PC-3 (cell line): ENCODE measurements around the gene HRH3. TPM values are rescaled to one million over a fixed set of nuclear protein-coding genes. Genes with fewer than 3 reads are reported as not detected.

ENCODE experiments used
- ATAC-seq: fragments of 200-7000 bp; cut with Tn5 transposase; 2 replicates; pipeline ENCODE4 v1.9.1; 2020; ENCODE audit warnings: mild to moderate bottlenecking, moderate library complexity
- BruUV-seq: library from RNA; stranded (reverse); fragments of 400-500 nt; replicated peaks from 2 replicates; lab custom pipeline; 2021; lab: Mats Ljungman, UMichigan
- CTCF ChIA-PET: fragments of 300-600 bp; sonication (Branson Sonifier 250); formaldehyde crosslinking; loops from one replicate; lab custom pipeline; 2022; ENCODE audit warnings: antibody characterized with exemption; lab: Charles Lee
- POLR2A ChIA-PET: fragments of 300-600 bp; sonication (Branson Sonifier 250); formaldehyde crosslinking; loops from one replicate; lab custom pipeline; 2022; ENCODE audit warnings: antibody characterized with exemption; ENCODE audit not compliant: unreplicated experiment; lab: Charles Lee
- DNase-seq: peaks from one replicate; pipeline ENCODE4 v3.0.0-alpha.2; 2015
- H2AFZ ChIP-seq: fragments of 300-600 bp; sonication (generic); 2 replicates; pipeline ENCODE4 v1.6.0; 2016; ENCODE audit warnings: antibody characterized with exemption, low read length
- H3F3A ChIP-seq: fragments of 300-600 bp; sonication (generic); one replicate; pipeline ENCODE4 v1.6.0; 2017; ENCODE audit warnings: antibody characterized with exemption, low read length, control low read depth, mild to moderate bottlenecking; ENCODE audit not compliant: unreplicated experiment
- H3K27ac ChIP-seq: fragments of 300-600 bp; sonication (generic); 2 replicates; pipeline ENCODE4 v1.5.1; 2016; ENCODE audit warnings: mild to moderate bottlenecking, low read length
- H3K27me3 ChIP-seq: fragments of 300-600 bp; sonication (generic); 2 replicates; pipeline ENCODE4 v1.6.1; 2016; ENCODE audit warnings: low read length, mixed read lengths
- H3K36me3 ChIP-seq: fragments of 300-600 bp; sonication (generic); 2 replicates; pipeline ENCODE4 v1.6.1; 2016; ENCODE audit warnings: low read depth, mixed run types, low read length, mixed read lengths
- H3K4me1 ChIP-seq: fragments of 300-600 bp; sonication (generic); 2 replicates; pipeline ENCODE4 v1.5.1; 2016; ENCODE audit warnings: low read length; ENCODE audit not compliant: insufficient read depth
- H3K4me2 ChIP-seq: fragments of 300-600 bp; sonication (generic); 2 replicates; pipeline ENCODE4 v1.6.0; 2016; ENCODE audit warnings: low read length
- H3K4me3 ChIP-seq: fragments of 300-600 bp; sonication (generic); 2 replicates; pipeline ENCODE4 v1.5.1; 2016; ENCODE audit warnings: mild to moderate bottlenecking, low read length, mixed read lengths
- H3K79me2 ChIP-seq: fragments of 300-600 bp; sonication (generic); 2 replicates; pipeline ENCODE4 v1.6.1; 2017; ENCODE audit warnings: low read length, mixed read lengths
- H3K9ac ChIP-seq: fragments of 300-600 bp; sonication (generic); 2 replicates; pipeline ENCODE4 v1.6.0; 2016; ENCODE audit warnings: mild to moderate bottlenecking, low read length
- H3K9me2 ChIP-seq: fragments of 300-600 bp; sonication (generic); replicated peaks from 2 replicates; pipeline ENCODE4 v1.6.1; 2016; ENCODE audit warnings: mixed run types, low read length, mixed read lengths
- H3K9me3 ChIP-seq: fragments of 300-600 bp; sonication (generic); 2 replicates; pipeline ENCODE4 v1.6.1; 2016; ENCODE audit warnings: low read length, mixed read lengths
- H4K20me1 ChIP-seq: fragments of 300-600 bp; sonication (generic); 2 replicates; pipeline ENCODE4 v1.6.1; 2016; ENCODE audit warnings: low read length, mixed read lengths
- EZH2 ChIP-seq: fragments of 300-600 bp; sonication (generic); IDR thresholded peaks from one replicate; pipeline ENCODE4 v1.6.1; 2017; ENCODE audit warnings: antibody characterized with exemption, mild to moderate bottlenecking, low read length; ENCODE audit not compliant: unreplicated experiment
- EZH2phosphoT487 ChIP-seq: fragments of 300-600 bp; sonication (generic); IDR thresholded peaks from 2 replicates; pipeline ENCODE4 v1.6.1; 2018; ENCODE audit warnings: mild to moderate bottlenecking, antibody characterized with exemption, low read length, borderline replicate concordance
- intact Hi-C: fragments of 100-400 bp; cut with micrococcal nuclease; formaldehyde crosslinking; loops from 2 replicates; pipeline ENCODE4 v1.9.0; 2023
- total RNA-seq: library from RNA; depleted of rRNA; stranded (reverse); fragments of >200 nt; gene quantifications from 2 replicates; pipeline ENCODE4 v1.2.3, GENCODE V29; 2014
- TF ChIP-seq, protein P1 (sequence below): fragments of 300-600 bp; sonication (generic); conservative IDR thresholded peaks from 2 replicates; pipeline ENCODE4 v1.5.1; 2017; ENCODE audit warnings: antibody characterized with exemption, low read depth, mild to moderate bottlenecking, low read length

HRH3 gene
- total RNA-seq, 1 experiment from 2014 or later, result not detected

DNA sequence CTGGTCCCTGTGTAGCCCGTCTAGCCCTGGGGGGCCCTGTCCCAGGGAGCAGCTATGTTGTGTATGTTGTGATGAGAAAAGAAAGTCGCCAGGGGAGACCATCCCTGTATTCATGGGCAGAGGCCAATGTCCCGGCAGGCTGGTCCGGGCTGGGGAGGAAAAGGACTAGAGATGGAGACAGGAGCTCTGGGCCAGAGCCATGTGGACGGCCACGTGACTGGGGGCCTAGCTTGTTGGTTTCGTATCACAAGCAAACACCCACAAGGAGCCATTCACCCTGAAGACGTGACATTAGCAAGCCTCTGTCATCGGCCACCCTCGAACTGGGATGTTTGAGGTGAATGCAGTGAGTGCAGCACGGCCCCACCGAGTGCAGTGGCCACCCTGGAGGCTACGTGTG is 2.9 kb upstream of the HRH3 start:
- Histone ChIP-seq H3K4me1 (no peaks in the 10 kb centered on the region), H2AFZ (no peak overlapping the region), H3K9me3 (no peaks in the 10 kb centered on the region), H3K9ac (no peak overlapping the region), H3K79me2 (no peaks in the 10 kb centered on the region), H3K36me3 (no peaks in the 10 kb centered on the region), H3K9me2 (no peaks in the 10 kb centered on the region), H3K27ac (no peak overlapping the region), H3K4me2 (no peak overlapping the region), H4K20me1 (no peaks in the 10 kb centered on the region), H3K4me3 (no peak overlapping the region), H3K27me3 (peaks cover 28% of the 10 kb centered on the region), H3F3A (no peaks in the 10 kb centered on the region)
- no TSS peak for BruUV-seq
- intact Hi-C loops, result no loop called here
- ChIA-PET CTCF (no interaction called here), POLR2A (no interaction called here)
- no peak for DNase-seq
- ATAC-seq, result no peak
- TF ChIP-seq EZH2 (no peak), EZH2phosphoT487 (no peak)
- TF ChIP-seq, protein P1, sequence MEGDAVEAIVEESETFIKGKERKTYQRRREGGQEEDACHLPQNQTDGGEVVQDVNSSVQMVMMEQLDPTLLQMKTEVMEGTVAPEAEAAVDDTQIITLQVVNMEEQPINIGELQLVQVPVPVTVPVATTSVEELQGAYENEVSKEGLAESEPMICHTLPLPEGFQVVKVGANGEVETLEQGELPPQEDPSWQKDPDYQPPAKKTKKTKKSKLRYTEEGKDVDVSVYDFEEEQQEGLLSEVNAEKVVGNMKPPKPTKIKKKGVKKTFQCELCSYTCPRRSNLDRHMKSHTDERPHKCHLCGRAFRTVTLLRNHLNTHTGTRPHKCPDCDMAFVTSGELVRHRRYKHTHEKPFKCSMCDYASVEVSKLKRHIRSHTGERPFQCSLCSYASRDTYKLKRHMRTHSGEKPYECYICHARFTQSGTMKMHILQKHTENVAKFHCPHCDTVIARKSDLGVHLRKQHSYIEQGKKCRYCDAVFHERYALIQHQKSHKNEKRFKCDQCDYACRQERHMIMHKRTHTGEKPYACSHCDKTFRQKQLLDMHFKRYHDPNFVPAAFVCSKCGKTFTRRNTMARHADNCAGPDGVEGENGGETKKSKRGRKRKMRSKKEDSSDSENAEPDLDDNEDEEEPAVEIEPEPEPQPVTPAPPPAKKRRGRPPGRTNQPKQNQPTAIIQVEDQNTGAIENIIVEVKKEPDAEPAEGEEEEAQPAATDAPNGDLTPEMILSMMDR, result no peak

DNA sequence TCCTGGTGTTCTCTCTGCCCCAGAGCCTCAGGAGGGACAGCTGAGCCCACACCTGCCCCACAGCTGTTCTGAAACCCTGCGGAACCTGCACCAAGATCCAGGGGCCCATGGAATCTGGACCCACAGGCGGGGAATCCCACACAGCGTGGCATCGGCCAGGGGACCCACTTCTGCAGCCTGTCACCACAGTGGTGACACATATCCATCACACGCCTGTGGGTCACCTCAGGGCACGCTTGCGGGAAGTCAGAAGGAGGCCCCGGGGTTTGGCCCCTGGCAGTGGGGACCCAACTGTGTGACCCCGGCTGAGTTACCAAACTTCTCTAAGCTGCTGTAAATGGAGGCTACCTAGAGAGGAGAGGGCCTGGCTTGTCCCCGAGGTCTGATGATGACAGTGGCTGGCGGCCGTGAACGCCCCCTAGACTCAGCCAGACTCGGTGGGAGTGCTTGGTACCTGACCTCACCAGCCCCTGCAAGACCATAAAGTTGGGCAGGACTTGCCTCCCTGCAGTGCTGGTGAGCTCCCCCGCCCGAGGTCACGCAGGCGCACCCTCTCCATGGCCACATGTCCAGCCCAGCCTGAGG is 2.3 kb upstream of the HRH3 start:
- Histone ChIP-seq H4K20me1 (no peaks in the 10 kb centered on the region), H3F3A (no peaks in the 10 kb centered on the region), H3K9me3 (no peaks in the 10 kb centered on the region), H2AFZ (no peak overlapping the region), H3K27ac (no peak overlapping the region), H3K4me1 (no peaks in the 10 kb centered on the region), H3K36me3 (no peaks in the 10 kb centered on the region), H3K9me2 (no peaks in the 10 kb centered on the region), H3K4me3 (no peak overlapping the region), H3K9ac (no peak overlapping the region), H3K4me2 (no peak overlapping the region), H3K27me3 (peaks cover 28% of the 10 kb centered on the region), H3K79me2 (no peaks in the 10 kb centered on the region)
- TF ChIP-seq EZH2 (no peak), EZH2phosphoT487 (no peak)
- TF ChIP-seq, protein P1, result no peak
- ATAC-seq (no peak), DNase-seq (no peak)
- ChIA-PET POLR2A (no interaction called here), CTCF (no interaction called here)
- intact Hi-C loops, result no loop called here
- BruUV-seq, result no TSS peak

DNA sequence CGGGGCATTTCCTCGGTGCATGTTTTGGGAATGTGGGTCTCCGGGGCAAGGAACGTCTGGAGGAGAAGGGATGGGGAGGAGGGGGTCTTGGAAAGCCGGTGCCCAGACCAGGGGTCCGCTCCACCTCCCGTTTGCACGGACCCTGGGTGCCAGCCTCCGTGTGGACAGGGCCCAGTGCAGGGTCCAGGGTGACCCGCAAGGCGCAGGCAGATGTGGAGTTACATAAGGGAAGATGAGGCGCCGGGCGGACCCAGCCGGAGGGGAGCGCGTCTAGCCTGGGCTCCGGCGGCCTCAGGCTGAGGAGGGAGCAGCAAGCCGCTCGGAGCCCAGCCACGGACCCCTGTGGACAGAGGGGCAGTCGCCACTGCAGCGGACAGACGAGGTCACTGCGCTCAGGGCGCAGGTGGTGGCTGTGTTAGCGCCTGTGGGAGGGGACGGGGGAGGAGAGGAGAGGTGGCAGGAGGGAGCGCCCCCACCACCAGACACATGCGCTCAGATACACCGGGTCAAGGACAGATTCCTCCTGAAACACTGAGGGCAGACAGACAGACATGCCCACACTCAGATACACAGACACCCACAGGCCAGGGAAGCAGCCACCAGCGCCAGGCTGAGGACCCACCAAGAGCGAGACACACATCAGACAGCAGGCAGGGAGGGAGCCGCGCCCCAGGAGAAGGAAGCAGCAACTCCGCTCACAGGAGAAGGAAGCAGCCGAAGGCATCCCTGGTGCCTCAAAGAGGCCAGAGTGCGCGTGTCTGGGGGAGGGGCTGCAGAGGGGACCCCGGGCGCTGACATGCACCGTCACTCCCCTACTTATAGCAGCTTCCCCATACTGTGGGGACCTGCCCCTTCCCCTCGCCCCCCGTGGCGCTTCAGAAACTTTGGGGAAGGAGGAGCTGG is 839 bp upstream of the HRH3 start:
- no TSS peak for BruUV-seq
- DNase-seq (no peak), ATAC-seq (no peak)
- ChIA-PET POLR2A (no interaction called here), CTCF (no interaction called here)
- Histone ChIP-seq H2AFZ (no peak overlapping the region), H3K4me1 (no peaks in the 10 kb centered on the region), H3K36me3 (no peaks in the 10 kb centered on the region), H3K79me2 (no peaks in the 10 kb centered on the region), H3K4me2 (no peak overlapping the region), H3K4me3 (no peak overlapping the region), H4K20me1 (no peaks in the 10 kb centered on the region), H3K9me3 (no peaks in the 10 kb centered on the region), H3F3A (no peaks in the 10 kb centered on the region), H3K9ac (no peak overlapping the region), H3K9me2 (no peaks in the 10 kb centered on the region), H3K27ac (no peak overlapping the region), H3K27me3 (peaks cover 28% of the 10 kb centered on the region)
- intact Hi-C loops, result no loop called here
- no peak for TF ChIP-seq EZH2
